ENCODE measurements around the gene ANGEL1.

ANGEL1 gene

DNA sequence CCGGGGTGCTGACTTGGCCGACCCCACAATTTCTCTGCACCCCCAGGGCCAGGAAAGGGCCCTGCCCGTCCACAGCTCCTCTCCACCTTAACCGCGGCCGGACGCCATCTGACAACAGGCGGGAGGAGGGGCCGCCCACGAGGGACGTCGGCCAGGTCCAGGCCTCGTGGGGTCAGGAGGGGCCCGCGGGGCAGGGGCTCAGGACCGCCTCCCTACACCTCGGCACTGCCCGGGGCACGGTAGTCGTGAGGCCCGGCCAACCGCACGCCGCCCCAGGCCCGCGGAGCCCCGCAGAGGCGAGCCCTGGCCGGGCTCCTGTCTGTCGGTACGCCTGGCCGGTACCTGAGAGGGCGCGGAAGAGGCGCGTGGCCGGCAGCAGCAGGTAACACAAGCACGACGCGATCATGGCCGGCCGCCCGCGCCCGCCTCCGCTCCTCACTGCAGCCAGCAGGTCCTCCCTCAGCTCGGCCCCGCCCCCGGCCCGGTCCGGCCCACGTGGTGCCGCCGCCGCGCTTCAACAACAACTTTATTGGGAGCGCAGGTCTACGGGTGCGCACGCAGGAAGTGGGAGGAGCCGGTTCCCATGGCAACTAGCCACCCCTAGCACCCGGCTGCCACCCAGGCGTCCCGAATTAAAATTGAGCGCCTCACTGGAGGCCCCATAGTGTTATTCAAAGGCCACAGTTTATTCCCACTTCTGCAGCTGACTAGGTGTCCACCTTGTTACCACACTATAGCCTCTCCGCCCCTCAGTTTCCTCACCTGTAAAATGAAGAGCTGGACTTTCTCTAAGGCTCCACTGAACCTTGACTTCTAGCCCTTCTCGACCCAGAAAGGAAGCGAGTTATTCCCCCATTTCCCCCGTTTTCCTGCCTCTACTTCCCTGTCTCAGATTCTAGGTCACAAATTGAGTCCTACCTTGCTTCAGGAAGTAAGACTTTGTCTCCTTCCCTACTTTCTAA is at the start of gene ANGEL1:
TSS of gene ANGEL1 (minus strand) at position 461 of the 962 bp plus-strand sequence. CDS start at position 406, 55 bp downstream.
- peak; percentile 94 to 95 for DNase-seq (ENCODE audit: low read depth in 2 of 2)

GRCh38 chr14:76861574-76862255 is 49.0 kb upstream of the ANGEL1 start:
- DNase-seq (ENCODE audit: low read depth in 2 of 2), result no peak

GRCh38 chr14:76856769-76857168 is 44.1 kb upstream of the ANGEL1 start:
- DNase-seq (ENCODE audit: low read depth in 2 of 2), result no peak

GRCh38 chr14:76855066-76855465 is 42.4 kb upstream of the ANGEL1 start:
- DNase-seq (ENCODE audit: low read depth in 2 of 2), result no peak

DNA sequence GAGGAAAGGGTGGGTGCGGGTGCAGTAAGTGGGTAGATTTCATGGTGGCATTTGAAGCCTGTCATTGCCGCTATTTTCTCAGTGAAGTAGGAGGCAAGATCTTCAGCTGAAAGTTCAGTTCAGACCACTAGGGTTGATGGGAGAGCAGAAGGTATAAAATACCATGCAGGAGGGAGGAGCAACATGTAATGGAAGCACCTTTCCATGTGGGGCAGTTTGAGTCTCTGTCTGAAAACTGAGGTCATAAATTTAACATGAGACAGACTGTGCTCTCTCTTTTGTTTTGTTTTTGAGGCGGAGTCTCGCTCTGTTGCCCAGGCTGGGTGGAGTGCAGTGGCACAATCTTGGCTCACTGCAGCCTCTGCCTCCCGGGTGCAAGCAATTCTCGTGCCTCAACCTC is 36.2 kb upstream of the ANGEL1 start:
- no peak for DNase-seq (ENCODE audit: low read depth in 2 of 2)

- DNase-seq (ENCODE audit: low read depth in 2 of 2), result no peak
Measured at GRCh38 chr14:76846331-76847047, 33.8 kb upstream of the ANGEL1 start.

DNA sequence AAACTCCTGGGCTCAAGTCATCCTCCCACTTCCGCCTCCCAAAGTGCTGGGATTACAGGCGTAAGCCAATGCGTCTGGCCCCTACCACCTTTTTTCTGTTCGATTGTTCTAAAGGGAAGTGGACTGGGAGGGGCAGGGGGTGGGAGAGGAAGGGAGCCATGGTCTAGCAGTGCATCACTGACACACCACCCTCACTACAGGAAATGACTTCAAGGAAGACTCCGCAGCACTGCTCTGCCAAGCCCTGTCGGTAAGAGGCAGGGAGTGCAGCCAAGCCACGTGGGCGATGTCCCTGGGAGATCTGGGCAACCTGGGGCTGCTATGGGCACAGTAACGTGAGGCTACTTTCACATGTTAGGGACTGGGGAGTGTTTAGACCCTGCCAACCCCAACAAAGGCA is 31.5 kb upstream of the ANGEL1 start:
- peak; percentile 28 to 38 for DNase-seq (ENCODE audit: low read depth in 2 of 2)

GRCh38 chr14:76842414-76842813 is 29.7 kb upstream of the ANGEL1 start:
- DNase-seq (ENCODE audit: low read depth in 2 of 2), result no peak

GRCh38 chr14:76837524-76837923 is 24.8 kb upstream of the ANGEL1 start:
- no peak for DNase-seq (ENCODE audit: low read depth in 2 of 2)

DNA sequence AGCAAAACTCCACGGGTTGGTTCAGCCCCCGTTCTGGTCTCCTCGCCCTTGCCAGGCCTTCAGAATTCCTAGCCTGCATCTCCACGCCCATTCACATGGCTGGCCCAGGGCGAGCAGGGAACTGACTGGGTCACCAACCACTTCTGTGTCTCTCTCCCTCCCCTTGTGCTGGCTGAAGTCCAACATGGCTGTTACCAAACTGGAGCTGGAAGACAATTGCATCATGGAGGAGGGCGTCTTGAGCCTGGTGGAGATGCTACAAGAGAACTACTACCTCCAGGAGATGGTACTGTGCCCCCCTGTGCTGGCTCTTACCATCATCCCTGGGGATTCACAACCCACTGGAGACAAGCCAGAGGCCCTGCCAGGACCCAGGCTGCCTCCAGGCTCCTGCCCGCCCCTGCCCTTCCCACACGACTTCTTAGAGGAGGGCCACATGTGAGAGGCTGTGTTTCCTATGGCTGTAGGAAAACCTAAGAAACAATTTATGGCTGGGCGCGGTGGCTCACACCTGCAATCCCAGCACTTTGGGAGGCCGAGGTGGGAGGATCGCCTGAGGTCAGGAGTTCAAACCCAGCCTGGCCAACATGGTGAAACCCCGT is 23.4 kb upstream of the ANGEL1 start:
- DNase-seq (ENCODE audit: low read depth in 2 of 2), result no peak

- no peak for DNase-seq (ENCODE audit: low read depth in 2 of 2)
Measured at GRCh38 chr14:76834241-76834661, 21.6 kb upstream of the ANGEL1 start.

DNA sequence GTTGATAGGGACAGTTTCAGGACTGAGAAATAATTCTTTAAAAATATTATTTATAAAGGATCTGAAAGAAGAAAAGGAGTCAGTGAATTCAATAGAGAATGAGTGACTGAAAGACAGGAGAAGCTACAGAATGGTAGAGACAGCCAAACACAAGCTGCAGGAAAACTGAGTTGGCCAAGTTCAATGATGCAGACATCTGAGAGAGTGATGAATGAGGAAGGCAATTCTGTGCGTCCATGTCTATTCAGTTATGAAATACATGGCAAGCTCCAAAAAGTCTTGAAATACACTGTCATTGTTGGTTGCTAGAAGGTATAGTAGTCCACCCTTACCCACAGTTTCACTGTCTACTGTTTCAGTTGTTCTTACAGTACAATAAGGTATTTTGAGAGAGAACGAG is 20.3 kb upstream of the ANGEL1 start:
- no peak for DNase-seq (ENCODE audit: low read depth in 2 of 2)

DNA sequence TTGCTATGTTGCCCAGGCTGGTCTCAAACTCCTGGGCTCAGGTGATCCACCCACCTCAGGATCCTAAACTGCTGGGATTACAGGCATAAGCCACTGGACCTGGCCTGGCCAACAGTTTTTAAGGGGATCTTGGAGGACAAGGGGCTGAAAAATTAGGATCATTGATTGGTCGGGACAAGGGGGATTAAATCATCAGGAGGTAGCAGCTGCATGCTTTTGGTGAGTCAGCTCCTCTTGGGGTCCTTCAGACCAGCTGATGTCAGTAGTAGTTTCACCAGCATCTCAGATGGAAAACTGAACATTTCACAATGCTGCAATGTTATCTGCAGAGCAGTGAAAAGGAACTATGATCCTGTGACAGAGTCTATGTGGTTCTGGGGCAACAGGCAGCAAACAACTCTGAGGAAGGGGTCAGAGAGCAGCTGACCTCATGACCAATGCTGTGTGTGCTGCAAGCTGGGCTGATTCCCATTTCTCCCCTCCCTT is 19.9 kb upstream of the ANGEL1 start:
- DNase-seq (ENCODE audit: low read depth in 2 of 2), result no peak

- no peak for DNase-seq (ENCODE audit: low read depth in 2 of 2)
Measured at GRCh38 chr14:76830556-76830955, 17.9 kb upstream of the ANGEL1 start.

DNA sequence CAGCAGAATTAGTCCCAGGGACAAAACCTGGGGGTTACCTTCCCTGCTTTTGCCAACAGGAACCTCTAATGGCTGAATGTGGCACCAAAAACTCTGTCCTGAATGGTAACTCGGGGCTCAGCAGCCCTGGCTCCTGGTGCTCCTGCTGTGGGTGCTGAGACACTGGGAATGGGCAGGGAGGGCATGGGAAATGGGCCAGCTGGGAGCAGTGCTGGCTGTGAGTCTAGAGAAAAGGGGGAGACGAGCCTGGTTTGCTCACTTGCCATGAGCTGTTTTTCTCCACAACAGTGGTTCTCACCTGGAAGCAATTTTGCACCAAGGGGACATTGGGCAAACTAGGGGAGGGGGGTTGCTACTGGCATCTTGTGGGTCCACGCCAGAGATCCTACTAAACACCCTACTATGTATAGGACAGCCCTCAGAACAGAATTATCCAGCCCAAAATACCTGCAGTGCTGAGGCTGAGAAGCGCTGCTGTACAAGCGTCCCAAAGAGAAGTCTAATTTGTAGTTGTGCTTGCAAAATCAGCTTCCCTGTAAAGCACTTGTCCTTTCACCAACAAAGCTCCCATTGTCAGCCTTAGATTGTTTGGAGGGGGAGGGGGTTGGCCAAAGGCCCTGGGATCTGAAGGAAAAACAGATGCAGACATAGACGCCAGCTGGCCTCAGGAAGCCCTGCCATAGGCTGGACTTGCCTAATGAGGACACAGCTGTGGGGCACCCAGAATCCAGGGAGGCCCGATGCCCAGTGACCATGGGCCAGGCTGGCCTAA is 17.2 kb upstream of the ANGEL1 start:
- DNase-seq (ENCODE audit: low read depth in 2 of 2), result no peak

DNA sequence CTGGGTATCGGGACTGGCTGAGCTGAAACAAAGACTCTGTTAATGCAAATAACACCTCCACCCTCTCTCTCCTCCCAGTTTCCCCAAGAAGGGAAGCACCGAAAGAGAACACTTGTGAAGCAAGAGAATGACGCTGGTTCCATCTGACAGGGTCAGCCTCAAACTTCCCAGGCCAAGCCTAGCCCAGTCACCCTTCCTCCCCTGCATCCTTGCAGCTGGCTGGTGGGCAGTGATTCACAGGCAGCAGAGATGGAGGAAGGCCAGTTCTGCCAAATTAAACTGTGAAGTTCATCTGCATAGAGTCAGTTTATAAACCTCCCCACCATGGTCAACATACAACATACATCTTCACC is 16.3 kb upstream of the ANGEL1 start:
- no peak for DNase-seq (ENCODE audit: low read depth in 2 of 2)

DNA sequence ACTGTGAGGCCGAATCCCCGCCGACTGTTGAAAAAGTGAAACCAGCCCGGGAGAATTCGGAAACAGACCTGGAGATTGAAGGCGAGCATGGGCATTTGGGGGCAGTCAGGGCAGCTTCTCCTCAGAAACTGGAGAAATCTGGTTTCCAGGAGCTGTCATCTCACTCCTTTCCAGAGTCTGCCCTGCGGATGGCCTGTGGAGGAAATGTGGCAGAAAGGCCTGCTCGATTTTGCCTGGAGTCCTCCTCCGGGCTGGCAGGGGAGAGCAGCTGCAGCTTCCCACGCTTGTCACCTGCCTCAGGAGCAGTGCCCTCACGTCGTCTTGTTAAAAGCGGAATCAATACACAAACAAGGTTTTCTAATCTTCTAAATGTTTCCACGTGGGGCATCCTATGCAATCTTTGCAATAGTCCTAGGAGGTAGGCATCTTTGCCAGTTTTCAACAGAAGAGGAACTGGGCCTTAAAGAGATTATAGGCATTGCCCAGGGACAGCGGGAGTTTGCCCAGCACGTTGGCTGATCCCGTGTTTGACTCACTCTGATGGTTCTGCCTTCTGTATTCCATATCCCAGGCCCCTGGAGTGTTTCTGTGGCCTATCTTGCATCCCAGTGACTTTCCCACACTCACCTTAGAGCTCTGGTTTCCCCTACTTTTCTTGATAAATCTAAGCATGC is 15.8 kb upstream of the ANGEL1 start:
- DNase-seq (ENCODE audit: low read depth in 2 of 2), result no peak

DNA sequence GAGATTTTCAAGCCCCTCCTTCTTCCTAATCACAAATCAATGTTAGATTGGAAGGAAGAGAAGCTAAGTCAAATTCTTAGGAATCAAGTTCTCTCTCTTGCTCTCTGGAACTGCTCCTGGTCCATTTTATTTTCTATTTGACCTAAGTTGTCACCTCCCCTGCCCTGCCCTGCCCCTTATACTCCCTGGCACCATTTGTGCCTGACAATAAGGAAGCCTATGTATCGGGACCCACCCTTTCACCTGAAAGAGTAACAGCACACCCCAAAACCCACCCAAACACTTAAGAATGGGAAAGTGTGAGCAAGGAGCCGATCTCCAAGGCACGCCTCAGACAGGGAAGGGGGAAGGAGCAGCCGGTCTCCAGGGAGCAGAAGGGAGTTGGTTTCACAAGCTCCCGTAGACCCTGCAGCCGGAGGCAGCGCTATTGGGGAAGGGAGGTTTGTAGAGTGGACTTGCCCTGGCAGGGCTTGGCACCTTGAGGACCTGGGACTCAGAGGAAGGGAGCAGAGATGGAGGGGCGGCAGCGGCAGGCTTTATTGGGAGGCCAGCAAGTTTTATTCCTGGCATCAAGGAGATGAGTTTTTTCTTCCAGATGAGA is 15.1 kb upstream of the ANGEL1 start:
- DNase-seq (ENCODE audit: low read depth in 2 of 2), result no peak

DNA sequence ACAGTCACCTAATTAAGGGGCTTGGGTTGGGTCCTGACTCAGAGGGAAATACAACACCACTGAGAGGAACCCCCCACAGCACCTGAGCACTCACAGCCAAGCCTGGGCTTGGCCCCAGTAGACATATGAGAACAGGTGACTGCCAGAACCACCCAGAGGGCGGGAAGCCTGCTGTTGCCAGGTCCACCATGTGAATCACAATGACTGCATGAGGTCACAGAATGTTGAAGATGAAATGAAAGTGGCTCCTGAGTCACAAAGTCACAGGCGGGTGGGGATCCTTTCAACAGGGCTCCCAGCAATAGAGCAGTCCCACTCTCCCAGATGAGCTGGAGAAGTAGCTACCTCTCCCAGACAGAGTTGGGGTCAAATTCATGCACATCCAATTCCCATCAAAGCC is 13.4 kb upstream of the ANGEL1 start, which contains the start of gene LRRC74A:
TSS of gene LRRC74A (plus strand) at position 287 of the 400 bp plus-strand sequence. CDS start 290 bp downstream, outside the sequence.
- DNase-seq (ENCODE audit: low read depth in 2 of 2), result no peak

DNA sequence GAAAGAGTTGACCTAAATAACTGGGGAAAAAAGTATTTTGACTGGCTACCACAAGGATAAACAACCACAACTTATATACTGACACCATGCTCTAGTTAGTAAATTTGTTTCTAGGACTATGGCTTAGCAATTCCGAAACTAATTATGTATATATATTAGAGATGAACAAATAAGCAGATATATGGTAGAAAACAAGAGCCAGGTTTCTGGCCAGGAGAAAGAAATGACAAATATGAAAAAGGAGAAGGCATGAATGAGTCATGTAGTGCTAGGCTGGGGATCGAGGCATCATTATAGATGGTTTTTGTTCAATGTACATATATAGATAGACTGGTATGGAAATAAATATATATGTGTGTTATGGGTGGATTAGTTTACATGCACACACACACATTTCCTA is 8.0 kb upstream of the ANGEL1 start:
- DNase-seq (ENCODE audit: low read depth in 2 of 2), result no peak
